ENCODE measurements around the gene INAFM1. TPM values are rescaled to one million over a fixed set of nuclear protein-coding genes. Genes with fewer than 3 reads are reported as not detected.

Gene INAFM1
- total RNA-seq, 4 donors from 2014 or later, result 1.6 to 8.4 (median 5.8) TPM

GRCh38 chr19:47302249-47302648 is 27.6 kb downstream of the INAFM1 start:
- no peak for TF ChIP-seq CTCF (IDR thresholded peaks at IDR 0.05; ENCODE audit: low read depth)

- no peak for TF ChIP-seq CTCF (IDR thresholded peaks at IDR 0.05; ENCODE audit: low read depth)
These were observed 29.3 kb downstream of the INAFM1 start for GRCh38 chr19:47303966-47304365.

- no peak for TF ChIP-seq CTCF (IDR thresholded peaks at IDR 0.05; ENCODE audit: low read depth)
These were observed 30.6 kb downstream of the INAFM1 start for GRCh38 chr19:47305309-47305751.

- TF ChIP-seq CTCF (IDR thresholded peaks at IDR 0.05; ENCODE audit: low read depth), result no peak
These were observed 31.6 kb downstream of the INAFM1 start for GRCh38 chr19:47306303-47306702.

GRCh38 chr19:47309038-47309437 is 34.4 kb downstream of the INAFM1 start:
- TF ChIP-seq CTCF (IDR thresholded peaks at IDR 0.05; ENCODE audit: low read depth), result no peak

- no peak for TF ChIP-seq CTCF (IDR thresholded peaks at IDR 0.05; ENCODE audit: low read depth)
These were observed 34.9 kb downstream of the INAFM1 start, which contains the start of gene C5AR1 for GRCh38 chr19:47309608-47310007. C5AR1 (plus strand) TSS chr19:47309861; CDS start chr19:47309896, 35 bp downstream.

- no peak for TF ChIP-seq CTCF (IDR thresholded peaks at IDR 0.05; ENCODE audit: low read depth)
These were observed 35.6 kb downstream of the INAFM1 start for GRCh38 chr19:47310323-47310722.
